HG03575 (cell line): Measurements from ENCODE around the gene LHPP.
"Not testable (repeated sequence)": the region's sequence is repeated elsewhere in the genome, so short reads cannot be mapped to it uniquely, and the experiment has no call there.

Experiments used
- ATAC-seq: cut with Tn5 transposase; IDR thresholded peaks from one replicate; pipeline ENCODE4 v1.9.1; 2021; ENCODE audit not compliant: unreplicated experiment, insufficient number of reproducible peaks, low FRiP score; ENCODE audit errors: extremely low read depth

LHPP gene

GRCh38 chr10:124575107-124576035 lies 113.7 kb downstream of the LHPP start:
- no peak for ATAC-seq

GRCh38 chr10:124576526-124577420 lies 115.2 kb downstream of the LHPP start:
- ATAC-seq: no peak

GRCh38 chr10:124577651-124578050 lies 116.0 kb downstream of the LHPP start:
- ATAC-seq: no peak

GRCh38 chr10:124578231-124579010 lies 116.8 kb downstream of the LHPP start:
- no peak for ATAC-seq

- no peak for ATAC-seq
Observed at GRCh38 chr10:124579011-124579399, 117.4 kb downstream of the LHPP start.

- no peak for ATAC-seq
Observed at GRCh38 chr10:124586142-124586541, 124.5 kb downstream of the LHPP start.

- ATAC-seq: no peak
Observed at GRCh38 chr10:124587811-124588211, 126.2 kb downstream of the LHPP start.

GRCh38 chr10:124588341-124588735 lies 126.7 kb downstream of the LHPP start:
- not testable (repeated sequence) for ATAC-seq

- no peak for ATAC-seq
Observed at GRCh38 chr10:124588736-124589490, 127.3 kb downstream of the LHPP start.

- ATAC-seq: no peak
Observed at GRCh38 chr10:124589491-124590041, 127.9 kb downstream of the LHPP start.

- no peak for ATAC-seq
Observed at GRCh38 chr10:124590216-124591122, 128.8 kb downstream of the LHPP start.

GRCh38 chr10:124591123-124591495 lies 129.5 kb downstream of the LHPP start:
- no peak for ATAC-seq

- no peak for ATAC-seq
Observed at GRCh38 chr10:124592101-124592500, 130.5 kb downstream of the LHPP start.

GRCh38 chr10:124592736-124593430 lies 131.3 kb downstream of the LHPP start:
- no peak for ATAC-seq

- ATAC-seq: no peak
Observed at GRCh38 chr10:124593431-124593985, 131.9 kb downstream of the LHPP start.

- ATAC-seq: no peak
Observed at GRCh38 chr10:124594240-124594639, 132.6 kb downstream of the LHPP start.
